Suprapubic skin (tissue), 4 donors: ENCODE data around the gene HSD11B1L.

ENCODE experiments used
- POLR2A ChIP-seq, 2 donors: fragments of 450-650 bp; IDR thresholded peaks; one replicate each; pipeline ENCODE4 v1.6.1; 2017; ENCODE audit warnings: antibody characterized with exemption in 2 of 2, mild to moderate bottlenecking in 2 of 2, moderate library complexity in 2 of 2
- POLR2AphosphoS5 ChIP-seq, 3 donors: sonication (generic); formaldehyde crosslinking; IDR thresholded peaks; one replicate each; pipeline ENCODE4 v1.6.1; 2017; ENCODE audit warnings: antibody characterized with exemption in 3 of 3
- TF ChIP-seq, protein P1 (sequence below), 2 donors: fragments of 200-600 bp in 1 of 2; fragments of 450-650 bp in 1 of 2; sonication (generic) in 1 of 2; IDR thresholded peaks; one replicate each; pipeline ENCODE4 v1.5.1; 2016 to 2019; ENCODE audit warnings: antibody characterized with exemption in 2 of 2, mild to moderate bottlenecking in 1 of 2, moderate library complexity in 1 of 2

DNA sequence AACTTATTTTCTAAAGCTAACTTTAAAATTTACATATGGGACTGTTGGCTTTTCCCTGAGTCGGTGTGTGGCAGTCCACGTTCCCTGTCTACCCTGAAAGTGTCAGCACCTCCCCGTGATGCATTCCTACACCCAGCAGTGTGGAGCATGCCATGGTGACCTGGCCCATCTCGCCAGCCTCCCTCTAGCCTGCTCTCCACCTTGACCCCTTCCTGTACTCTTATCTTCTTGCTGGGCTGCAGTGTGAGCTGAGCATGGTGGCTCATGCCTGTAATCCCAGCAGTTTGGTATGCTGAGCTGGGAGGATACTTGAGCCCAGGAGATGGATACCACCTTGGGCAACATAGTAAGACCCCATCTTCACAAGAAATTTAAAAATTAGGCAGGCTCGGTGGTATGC is 25.9 kb upstream of the HSD11B1L start:
- TF ChIP-seq POLR2AphosphoS5 (IDR thresholded peaks at IDR 0.05) (no peak), POLR2A (IDR thresholded peaks at IDR 0.05) (no peak)
- TF ChIP-seq, protein P1, sequence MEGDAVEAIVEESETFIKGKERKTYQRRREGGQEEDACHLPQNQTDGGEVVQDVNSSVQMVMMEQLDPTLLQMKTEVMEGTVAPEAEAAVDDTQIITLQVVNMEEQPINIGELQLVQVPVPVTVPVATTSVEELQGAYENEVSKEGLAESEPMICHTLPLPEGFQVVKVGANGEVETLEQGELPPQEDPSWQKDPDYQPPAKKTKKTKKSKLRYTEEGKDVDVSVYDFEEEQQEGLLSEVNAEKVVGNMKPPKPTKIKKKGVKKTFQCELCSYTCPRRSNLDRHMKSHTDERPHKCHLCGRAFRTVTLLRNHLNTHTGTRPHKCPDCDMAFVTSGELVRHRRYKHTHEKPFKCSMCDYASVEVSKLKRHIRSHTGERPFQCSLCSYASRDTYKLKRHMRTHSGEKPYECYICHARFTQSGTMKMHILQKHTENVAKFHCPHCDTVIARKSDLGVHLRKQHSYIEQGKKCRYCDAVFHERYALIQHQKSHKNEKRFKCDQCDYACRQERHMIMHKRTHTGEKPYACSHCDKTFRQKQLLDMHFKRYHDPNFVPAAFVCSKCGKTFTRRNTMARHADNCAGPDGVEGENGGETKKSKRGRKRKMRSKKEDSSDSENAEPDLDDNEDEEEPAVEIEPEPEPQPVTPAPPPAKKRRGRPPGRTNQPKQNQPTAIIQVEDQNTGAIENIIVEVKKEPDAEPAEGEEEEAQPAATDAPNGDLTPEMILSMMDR (IDR thresholded peaks at IDR 0.05) = no peak
